Stimulated activated CD4-positive, alpha-beta T cell treated with anti-CD3 and anti-CD28 coated beads, Interleukin-1b, Interleukin-23, amount 100 ng/mL, for 1 hour (primary cell): ENCODE measurements around the gene IP6K3.

Experiments
- DNase-seq, 2 donors: peaks; one replicate each; pipeline ENCODE4 v3.0.0-alpha.2; 2020; ENCODE audit warnings: low read depth in 2 of 2

Gene IP6K3

DNA sequence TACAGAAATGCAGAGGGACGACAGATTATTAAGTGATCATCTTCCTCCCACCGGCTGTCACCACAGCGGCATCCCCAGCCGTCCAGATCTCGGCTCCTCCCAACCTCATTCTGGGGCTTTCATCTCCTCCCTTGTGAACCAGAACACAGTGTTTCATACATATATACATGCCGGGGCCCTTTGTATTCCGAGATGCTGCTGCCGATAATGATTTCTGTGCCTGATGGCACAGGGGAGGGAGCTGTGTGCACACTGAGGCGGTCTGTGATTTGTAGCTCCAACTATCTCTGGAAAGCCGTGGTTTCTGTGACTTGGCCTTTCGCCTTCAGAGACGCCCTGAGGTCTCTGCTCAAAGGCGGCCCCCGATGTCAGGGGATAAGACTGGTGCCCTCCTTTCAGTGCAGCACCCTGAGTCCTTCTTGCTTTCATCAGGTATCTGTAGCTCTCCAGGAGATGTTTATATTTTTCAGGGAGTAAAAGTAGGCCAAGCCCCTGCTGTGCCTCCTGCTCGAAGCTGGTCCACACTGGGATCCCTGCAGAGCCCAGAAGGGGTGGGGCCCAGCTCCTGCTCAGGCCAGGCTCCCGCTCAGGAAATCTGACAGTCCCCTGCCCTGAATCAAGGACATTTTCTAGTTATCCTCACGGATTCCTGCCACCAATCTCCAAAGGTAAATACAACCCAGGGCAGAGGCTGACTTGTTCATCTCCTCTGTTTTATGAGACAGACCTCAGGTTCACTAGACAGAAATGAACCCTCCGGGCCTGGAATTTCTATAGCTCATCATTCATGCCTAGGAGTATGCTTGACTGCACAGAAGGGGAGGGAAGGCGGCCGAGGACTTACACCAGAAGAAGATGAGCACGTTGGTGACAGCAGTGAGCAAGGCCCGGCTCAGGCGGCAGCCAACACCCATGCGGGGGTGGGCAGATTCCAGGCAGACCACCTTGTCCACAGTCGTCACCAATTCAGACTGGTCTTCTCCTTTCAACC, 31.0 kb upstream of the IP6K3 start:
- no peak for DNase-seq

DNA sequence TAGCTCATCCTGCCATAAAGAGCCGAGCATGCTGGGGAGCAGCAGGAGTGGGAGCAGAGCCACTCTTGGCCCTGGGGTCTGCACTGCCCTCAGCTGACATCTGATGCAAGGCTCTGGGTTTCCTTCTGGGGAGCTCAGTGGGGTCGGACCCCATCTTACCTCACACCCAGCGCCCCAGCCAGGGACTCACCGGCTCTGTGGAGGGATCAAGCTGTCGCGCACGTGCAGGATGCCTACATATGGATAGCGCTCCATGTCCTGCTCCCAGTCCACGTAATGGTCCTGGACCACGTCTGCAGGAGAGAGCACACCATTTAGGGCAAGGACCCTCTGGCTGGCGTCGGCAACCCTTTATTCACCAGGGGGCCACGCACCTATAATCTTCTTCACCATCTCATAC, 30.1 kb upstream of the IP6K3 start:
- no peak for DNase-seq

DNA sequence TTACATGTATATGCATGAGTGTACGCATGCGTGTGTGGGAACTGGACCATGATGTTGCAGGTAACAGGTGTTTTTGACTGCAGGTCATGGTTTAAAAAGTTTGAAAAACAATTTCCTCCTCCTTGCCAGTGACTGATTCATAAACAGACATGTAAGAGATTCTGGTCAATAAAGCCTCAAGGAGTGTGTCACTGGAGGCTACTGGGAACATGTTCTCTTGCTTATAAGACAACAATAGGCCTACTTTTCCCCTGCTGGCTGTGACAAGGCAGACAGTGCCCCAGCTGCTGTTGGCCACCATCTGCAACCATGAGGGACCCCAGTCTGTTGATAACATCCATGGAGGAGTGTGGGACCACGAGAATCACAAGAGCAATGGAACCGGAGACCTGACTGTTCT, 29.5 kb upstream of the IP6K3 start:
- no peak for DNase-seq

DNA sequence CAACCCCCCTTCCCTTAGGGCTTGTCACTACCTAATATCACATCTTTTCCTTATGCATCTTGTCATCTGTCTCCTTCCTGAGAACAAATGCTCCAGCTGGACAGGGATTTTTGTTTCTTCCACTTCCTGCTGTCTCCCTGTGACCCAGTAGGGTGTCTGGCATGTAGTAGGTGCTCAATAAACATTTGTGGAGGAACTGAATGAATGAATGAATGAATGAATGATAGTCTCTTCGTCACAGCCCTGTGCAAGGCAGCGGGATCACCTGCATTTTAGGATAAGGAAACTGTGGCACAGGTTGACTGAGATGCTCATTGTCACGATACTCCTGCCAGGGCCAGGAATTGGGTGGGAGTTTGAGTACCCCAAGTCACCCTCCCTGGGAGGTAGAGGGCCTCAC, 28.1 kb upstream of the IP6K3 start:
- DNase-seq = no peak

DNA sequence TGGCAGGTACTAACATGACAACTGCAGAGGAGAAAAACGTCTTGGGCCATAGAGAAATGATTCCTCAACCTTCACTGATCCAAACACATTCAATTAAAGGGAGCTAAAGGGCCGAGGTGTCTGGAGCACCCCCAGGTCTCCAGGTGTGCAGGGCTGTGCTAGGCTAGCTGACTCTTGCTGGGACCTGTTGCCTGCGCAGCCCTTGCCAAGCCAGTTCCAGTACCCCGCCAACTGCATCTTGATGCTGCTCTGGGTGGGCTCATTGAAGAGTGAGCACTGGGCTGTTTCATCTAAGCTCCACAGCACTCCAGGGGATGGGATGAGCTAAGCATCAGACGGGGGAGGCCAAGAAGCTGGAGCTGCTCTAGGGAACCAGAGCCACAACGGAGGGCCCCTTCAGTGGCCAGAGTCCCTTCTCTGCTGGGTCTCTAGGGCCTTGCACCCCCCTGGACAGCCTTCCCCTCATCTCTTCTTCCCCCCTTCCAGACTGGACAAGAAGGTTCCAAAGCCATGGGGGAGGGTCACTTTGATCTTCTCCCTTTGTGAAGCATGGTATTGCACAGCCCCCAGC, 26.3 kb upstream of the IP6K3 start:
- no peak for DNase-seq

DNA sequence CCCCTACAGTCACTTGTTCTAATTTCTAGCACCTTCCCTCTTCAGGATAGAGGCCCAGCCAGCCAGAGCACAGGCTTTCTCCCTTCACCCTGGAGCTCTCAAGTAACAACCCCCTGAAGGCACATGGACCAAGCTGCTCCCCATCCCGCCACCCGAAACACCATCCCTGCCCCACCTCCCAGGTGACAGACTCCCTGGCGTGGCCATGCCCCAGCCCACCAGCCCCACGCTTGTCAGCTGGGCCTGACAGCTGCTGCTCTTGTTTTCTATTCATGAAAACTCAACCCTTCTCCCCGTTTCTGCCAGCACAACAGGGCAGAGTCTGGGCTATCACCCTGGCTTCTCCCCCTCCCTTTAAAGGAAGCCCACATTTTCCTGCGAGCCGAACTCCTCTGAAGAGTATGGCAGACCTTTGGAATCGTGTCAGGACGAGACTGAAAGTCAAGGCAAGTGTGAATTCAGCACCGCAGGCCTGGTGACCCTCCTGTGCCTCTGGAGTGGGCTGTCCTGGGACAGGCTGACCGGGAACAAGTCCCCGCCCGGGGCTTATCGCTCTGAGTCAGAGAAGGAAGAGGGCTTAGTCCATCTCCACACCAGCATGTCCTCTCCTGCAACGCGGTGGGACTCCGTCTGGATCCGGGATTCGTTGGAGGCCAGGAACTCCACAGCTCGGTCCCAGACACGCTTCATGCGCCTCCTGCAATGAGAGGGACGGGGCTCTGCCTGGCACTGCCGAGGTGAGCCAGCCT, 25.6 kb upstream of the IP6K3 start:
- DNase-seq = no peak

DNA sequence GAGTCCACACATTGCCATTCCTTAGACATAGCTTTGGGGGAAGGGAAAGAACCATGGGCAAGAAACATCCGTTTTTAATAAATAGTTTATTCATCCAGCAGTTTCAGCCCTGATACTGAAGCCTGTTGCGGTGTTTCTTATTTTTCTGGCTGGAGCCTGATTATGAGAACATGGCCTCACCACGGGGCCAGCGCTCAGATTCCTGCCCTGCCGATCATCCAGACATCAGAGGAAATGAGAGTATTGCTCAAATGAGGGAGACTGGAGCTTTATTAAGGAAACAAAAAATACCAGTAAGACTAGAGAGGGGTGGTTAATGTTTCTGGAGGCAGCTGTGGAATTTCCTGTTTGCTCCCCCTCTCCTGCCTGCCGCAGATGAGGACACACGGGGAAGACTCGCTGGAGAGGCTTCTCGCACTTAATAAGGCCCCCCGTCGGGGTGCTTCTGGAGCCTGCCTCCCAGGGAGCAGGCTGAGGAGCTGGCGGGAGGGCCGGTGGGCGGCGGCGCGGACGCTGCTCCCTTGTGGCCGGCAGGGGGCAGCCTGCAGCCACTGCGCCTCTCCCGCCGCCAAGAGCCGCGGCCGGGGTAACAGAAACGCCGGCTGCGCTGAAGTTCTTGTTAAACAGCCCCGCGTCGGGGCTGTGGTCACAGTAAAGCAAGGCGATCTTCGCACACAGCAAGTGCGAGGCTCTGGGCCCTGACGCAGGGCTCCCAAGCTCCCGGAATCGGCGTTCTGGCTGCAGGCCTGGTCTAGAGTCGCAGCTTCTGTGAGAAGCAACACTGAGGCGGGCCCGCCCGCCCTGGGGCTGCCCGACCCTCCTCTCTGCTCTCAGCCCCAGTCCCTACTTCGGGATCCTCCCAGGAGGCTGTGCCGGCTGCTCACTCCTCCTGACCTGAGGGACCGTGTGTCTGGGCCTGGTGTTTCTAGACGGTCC, 24.7 kb upstream of the IP6K3 start:
- peak; percentile 26 to 34 for DNase-seq

DNA sequence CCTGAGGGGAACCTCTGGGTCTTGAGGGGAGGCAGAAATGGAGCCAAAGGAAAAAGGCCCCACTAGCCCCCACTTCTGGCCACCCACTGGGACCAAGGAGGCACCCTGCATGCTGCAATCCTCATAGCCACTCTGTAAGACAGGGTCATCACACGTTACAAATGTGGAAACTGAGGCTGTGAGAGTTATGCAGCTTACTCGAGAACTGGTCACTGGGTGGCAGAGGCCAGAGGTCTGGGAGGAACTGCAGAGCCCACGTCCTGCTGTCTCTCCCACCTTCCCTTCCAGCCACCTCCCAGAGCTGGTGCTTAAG, 24.1 kb upstream of the IP6K3 start:
- DNase-seq = no peak

DNA sequence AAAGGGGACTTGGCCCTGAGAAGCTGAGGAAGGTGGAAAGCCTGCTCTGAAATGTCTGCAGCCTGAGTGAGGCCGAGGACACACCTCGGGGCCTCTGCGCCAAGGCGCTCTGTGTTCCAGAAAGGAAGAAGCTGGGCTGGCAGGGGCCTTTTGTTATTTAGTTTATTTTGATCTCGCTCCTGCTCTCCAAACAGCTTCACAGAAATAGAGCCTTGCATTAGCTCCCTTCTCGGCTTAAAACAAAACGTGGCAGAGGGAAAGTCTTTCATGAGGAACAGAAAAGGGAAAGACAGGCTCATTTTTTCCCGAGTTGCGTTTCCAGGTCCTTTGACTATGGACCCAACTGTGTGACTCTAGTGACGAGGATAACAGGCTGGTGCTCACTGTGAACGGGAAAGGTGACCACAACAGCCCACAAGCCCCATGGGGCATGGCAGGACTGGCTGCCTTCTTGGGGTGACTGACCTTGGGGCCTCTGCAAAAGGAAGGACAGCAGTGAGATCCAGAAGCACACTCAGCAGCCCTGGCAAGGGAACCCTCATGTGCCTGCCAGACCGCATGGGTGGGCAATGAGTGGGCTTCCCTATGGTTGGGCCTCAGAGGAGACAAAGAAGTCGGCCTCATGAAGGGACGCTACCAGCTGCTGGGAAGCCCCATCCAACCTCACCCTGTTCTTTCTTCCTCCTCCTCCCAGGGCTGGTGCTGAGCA, 23.6 kb upstream of the IP6K3 start:
- DNase-seq = no peak

DNA sequence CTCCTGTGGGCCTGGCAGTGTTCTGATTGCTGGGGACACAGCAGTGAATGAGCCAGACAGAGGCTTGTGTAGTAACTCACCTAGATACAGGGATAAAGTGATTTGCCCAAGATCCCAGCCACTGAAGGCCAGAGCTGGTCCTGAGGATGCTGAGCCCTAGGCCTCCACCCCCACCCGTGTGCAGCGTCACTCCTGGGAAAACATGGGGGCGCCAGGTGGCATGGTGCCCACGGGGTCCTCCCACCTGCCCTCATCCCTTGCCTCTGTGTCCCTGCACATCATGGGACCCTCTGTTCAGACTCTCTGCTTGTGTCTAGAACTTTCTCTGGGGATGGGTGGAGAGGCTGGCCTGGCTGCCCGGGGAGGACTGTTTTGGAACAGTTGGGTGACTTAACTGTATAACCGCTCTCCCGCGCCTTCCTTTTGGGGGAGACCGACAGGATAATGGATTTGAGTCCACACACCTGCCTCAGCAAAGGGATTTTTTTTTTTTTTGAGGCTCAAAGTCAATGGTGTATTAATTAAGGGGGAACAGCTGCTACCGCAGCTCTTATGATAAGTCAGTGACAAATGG, 22.6 kb upstream of the IP6K3 start:
- no peak for DNase-seq

DNA sequence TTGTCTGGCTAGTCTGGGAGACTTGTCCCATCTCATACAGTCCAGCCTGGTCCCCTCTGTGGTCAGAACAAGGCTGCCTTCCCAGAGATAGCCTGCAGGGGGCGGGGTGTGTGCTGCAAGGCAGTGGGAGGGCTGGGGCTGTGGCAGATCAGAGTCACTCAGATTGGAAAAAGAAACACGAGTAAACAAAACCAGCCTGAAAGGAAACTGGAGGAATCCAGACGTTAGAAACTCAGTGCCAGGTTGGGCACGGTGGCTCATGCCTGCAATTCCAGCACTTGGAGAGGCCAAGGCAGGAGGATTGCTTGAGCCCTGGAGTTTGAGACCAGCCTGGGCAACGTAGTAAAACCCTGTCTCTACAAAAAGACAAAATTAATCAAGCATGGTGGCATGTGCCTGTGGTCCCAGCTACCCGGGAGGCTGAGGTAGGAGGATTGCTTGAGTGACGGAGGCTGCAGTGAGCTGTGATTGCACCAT, 22.0 kb upstream of the IP6K3 start:
- peak; percentile 19 to 54 for DNase-seq

DNA sequence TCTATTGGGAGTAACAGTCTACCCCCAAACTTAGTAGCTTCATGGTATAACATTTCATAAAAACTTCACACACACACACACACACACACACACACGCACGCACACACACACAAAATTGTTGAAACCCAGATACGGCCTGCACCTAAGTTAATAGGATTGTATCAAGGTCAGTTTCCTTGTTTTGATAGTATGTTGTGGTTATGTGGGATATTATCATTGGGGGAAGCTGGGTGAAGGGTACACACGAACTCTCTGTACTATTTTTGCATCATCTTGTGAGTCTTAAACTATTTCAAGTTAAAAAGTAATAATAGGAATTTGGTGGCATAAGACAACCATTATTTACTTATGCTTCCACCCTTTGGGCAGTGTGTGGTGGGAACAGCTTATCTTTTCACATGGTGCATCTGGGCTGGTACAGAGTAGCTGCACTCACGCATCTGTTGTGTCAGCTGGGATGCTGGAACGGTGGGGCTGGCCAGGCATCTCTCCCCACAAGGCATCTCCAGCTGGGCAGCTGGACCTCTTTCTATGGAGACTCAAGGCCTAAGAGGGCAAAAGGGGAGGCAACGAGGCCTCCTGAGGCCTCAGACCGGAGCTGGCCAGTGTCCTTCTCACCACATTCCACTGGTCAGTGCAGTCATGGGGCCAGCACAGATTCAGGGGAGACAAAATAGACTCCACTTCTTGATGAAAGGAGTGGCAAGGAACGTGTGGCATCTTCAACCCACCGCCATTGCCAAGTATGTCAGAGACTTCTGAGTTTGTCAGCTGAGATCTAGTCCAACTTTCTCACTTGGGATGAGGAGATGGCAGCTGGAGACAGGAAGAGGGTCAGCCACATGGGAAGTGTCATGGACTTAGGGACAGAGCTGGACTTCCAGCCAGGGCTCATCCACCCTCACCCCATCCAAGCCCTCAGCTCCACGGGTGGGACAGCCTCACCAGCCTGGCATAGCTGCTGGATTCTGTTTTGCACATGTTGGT, 20.5 kb upstream of the IP6K3 start:
- DNase-seq = no peak

DNA sequence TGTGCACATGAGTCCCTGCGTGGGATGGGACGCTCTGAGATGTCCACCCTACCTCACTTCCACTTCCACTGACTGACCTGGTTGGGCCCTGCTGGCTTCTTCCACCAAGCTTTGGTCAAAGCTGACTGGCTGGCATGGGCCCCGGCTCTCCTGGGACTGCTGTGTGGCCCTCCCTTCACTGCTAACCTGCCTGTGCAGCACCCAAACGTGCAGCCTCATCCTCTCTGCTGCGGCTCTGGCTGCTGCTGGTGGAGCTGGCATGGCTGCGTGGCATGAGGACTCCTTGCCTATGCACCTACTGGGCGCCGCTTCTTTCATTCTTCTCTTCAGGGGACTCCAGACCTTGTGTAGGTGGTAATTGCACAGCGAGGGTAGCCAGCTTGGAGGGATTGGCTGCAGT, 18.7 kb upstream of the IP6K3 start:
- no peak for DNase-seq

DNA sequence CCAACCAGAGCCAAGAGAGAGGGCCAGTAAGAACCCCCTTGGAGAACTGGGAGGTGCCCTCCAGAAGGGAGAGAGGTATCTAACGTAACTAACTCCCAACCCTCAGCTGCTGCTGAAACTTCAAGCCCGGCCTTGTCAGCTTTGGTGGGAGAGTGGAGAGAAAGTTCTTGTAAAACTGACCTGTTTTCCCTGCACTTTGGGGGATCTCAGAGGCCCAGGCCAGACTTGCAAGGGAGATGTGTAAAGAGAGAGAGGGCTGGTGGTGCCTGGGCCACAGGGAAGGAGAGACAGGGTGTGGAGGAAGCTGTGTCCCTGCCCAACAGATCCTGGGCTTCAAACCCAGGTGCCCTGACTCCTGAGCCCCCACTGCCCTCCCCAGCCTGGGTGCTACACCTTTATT, 17.3 kb upstream of the IP6K3 start:
- DNase-seq = no peak

DNA sequence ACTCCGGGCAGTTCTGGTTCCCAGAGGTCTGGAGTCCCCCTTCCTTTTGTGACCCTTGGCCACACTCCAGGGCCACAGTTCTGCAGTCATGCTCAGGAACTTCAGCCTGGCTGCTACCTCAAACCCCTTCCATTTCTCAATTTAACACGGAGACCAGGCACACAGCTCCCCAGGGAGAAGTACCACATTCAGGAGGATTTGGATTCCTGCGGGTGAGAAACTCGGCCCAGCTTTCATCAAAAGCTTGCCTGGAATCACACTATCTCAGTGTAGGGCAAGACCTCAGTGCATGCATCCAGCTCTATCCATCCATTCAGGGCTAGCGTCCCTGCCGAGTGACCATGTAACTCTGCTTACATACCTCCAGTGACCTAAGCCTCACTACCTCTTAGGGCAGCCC, 16.8 kb upstream of the IP6K3 start:
- DNase-seq = no peak

DNA sequence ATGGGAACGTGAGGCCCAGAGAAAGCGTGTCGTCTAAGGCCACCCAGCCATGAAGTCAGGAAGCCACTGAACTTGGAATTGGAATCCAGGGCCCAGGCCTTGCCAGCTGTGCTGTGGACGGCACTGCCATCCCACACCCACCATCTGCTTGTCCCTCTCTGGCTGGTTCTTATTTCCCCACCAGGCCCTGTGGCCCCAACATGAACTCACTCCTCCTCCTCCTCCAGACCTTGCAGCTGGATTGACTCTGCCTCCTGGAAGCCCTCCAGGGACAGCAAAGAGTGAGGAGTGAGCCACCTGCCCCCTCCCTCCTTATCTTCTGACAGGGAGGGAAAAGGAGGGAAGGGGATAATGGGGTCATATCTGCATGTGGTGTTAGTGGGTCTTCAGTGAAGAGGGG, 16.0 kb upstream of the IP6K3 start:
- DNase-seq = no peak

DNA sequence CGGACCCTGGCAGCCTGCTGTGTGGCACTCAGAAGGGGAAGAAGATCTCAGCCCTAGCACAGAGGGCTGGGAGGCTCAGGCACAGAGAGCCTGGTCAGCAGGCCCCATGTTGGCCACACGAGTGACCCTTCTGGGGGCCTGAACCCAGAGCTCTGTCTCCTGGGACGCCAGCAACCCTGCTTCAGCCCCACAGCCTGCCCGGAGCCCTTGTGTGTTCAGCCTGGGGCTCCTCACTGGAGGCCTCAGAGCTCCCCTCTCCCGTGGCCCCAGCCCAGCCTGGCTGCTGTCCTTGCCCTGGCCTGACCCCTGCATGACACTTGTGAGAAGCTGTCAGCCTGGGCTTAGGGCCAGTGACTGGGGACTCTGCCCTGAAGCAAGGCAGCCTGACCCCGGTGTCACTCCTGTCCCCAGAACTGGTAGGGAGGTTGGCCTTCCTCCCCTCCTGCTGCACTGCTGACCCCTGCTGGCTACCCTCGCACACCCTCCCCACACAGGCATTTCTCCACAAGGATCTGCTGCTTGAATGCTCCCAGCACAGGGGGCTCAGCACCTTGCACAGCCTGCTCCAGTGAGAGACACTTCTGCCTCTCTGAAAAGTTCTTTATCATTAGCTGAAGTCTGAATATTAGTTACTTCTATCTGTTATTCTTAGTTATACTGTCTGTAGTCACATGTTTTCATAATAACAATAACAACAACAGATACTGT, 15.4 kb upstream of the IP6K3 start:
- DNase-seq = no peak

DNA sequence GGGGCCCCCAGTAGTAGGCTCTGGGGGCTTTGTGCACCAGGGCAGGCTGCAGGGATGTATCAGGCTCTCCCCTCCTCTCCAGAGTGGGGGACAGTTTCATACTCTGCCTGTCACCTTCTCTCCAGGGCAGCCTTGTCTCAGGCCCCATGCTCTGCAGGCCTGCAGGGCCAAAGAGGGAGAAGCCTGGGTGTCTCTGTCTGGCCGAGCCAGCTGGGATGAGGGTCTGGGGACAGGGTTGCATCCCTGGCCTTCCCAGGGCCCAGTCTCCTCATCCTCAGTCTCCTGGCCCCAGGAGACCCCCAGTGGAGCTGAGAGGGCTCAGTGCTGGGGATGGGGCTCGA, 14.8 kb upstream of the IP6K3 start:
- no peak for DNase-seq
